Adrenal gland (tissue), 5 donors: ENCODE measurements around the gene COL15A1.

Source experiments
- CTCF ChIP-seq, 6 experiments: fragments of 450-650 bp in 4 of 6; fragments of 200-600 bp in 2 of 6; sonication (generic) in 1 of 6; IDR thresholded peaks; 1 replicate in 5 of 6; 2 replicates in 1 of 6; pipeline versions ENCODE4 v1.5.1 to v1.8.0; 2016 to 2021; ENCODE audit warnings: antibody characterized with exemption in 6 of 6, mild to moderate bottlenecking in 2 of 6, moderate library complexity in 1 of 6
- POLR2A ChIP-seq, 2 donors: fragments of 450-650 bp; IDR thresholded peaks; one replicate each; pipeline ENCODE4 v1.6.1; 2017; ENCODE audit warnings: antibody characterized with exemption in 2 of 2, mild to moderate bottlenecking in 2 of 2, moderate library complexity in 1 of 2
- donor health status: DM: no; HTN: no; CAD: no.

- no peak for TF ChIP-seq CTCF (IDR thresholded peaks at IDR 0.05)
- no peak for TF ChIP-seq POLR2A (IDR thresholded peaks at IDR 0.05)
These were observed 131.7 kb downstream of the COL15A1 start for GRCh38 chr9:99075246-99075912.
